Mesenchymal stem cell (in vitro differentiated cells and primary cell): ENCODE results near the gene CRHR1.

Experiments used
- DNase-seq: peaks from one replicate; pipeline ENCODE4 v3.0.0-alpha.2; 2013
- H2AFZ ChIP-seq: one replicate; pipeline ENCODE4 v1.6.1; 2013; ENCODE audit warnings: low read depth, mild to moderate bottlenecking, control low read depth, inconsistent platforms, low read length, moderate library complexity
- H2AK5ac ChIP-seq: 2 replicates; pipeline ENCODE4 v1.6.1; 2013; ENCODE audit warnings: low read length, moderate library complexity, mild to moderate bottlenecking, inconsistent platforms; ENCODE audit not compliant: severe bottlenecking
- H2BK120ac ChIP-seq: one replicate; pipeline ENCODE4 v1.6.1; 2013; ENCODE audit warnings: low read depth, mild to moderate bottlenecking, inconsistent platforms, low read length, moderate library complexity
- H2BK12ac ChIP-seq, 2 experiments: one replicate each; pipeline ENCODE4 v1.6.1; 2013; ENCODE audit warnings: inconsistent platforms in 2 of 2, low read length in 2 of 2, mild to moderate bottlenecking in 2 of 2, moderate library complexity in 2 of 2, control low read depth in 1 of 2
- H2BK15ac ChIP-seq: one replicate; pipeline ENCODE4 v1.6.1; 2013; ENCODE audit warnings: mild to moderate bottlenecking, low read depth, inconsistent platforms; ENCODE audit not compliant: poor library complexity, severe bottlenecking
- H2BK5ac ChIP-seq: 2 replicates; pipeline ENCODE4 v1.6.1; 2013; ENCODE audit warnings: low read depth, mild to moderate bottlenecking, low read length, control low read depth, inconsistent platforms; ENCODE audit not compliant: poor library complexity, severe bottlenecking
- H3K14ac ChIP-seq, 2 experiments: one replicate each; pipeline ENCODE4 v1.6.1; 2013; ENCODE audit warnings: inconsistent platforms in 2 of 2, low read length in 2 of 2, control low read depth in 1 of 2, mild to moderate bottlenecking in 1 of 2, moderate library complexity in 1 of 2
- H3K18ac ChIP-seq, 2 experiments: one replicate each; pipeline ENCODE4 v1.6.1; 2013; ENCODE audit warnings: inconsistent platforms in 2 of 2, low read length in 2 of 2, control low read depth in 1 of 2, low read depth in 1 of 2, mild to moderate bottlenecking in 1 of 2
- H3K23ac ChIP-seq, 2 experiments: one replicate each; pipeline ENCODE4 v1.6.1; 2013; ENCODE audit warnings: inconsistent platforms in 2 of 2, low read length in 2 of 2, mild to moderate bottlenecking in 2 of 2, moderate library complexity in 2 of 2, control low read depth in 1 of 2
- H3K27ac ChIP-seq: 2 replicates; pipeline ENCODE4 v1.5.1; 2013; ENCODE audit warnings: mild to moderate bottlenecking, moderate library complexity, low read length, control low read depth, inconsistent platforms; ENCODE audit not compliant: poor library complexity, severe bottlenecking
- H3K27me3 ChIP-seq, 2 experiments: 2 replicates each; pipeline versions ENCODE4 v1.6.1 to v1.7.0; 2013; ENCODE audit warnings: low read length in 2 of 2, mild to moderate bottlenecking in 2 of 2, moderate library complexity in 2 of 2, control low read depth in 1 of 2, inconsistent platforms in 1 of 2; ENCODE audit not compliant: control insufficient read depth in 1 of 2, insufficient read depth in 1 of 2
- H3K36me3 ChIP-seq, 2 experiments: 2 replicates each; pipeline versions ENCODE4 v1.6.1 to v1.7.0; 2013; ENCODE audit warnings: low read length in 2 of 2, control low read depth in 1 of 2, inconsistent platforms in 1 of 2, low read depth in 1 of 2, mild to moderate bottlenecking in 1 of 2; ENCODE audit not compliant: insufficient read depth in 2 of 2, control insufficient read depth in 1 of 2
- H3K4ac ChIP-seq, 2 experiments: one replicate each; pipeline ENCODE4 v1.6.1; 2013; ENCODE audit warnings: inconsistent platforms in 2 of 2, low read length in 2 of 2, mild to moderate bottlenecking in 2 of 2, moderate library complexity in 2 of 2, control low read depth in 1 of 2, low read depth in 1 of 2
- H3K4me1 ChIP-seq: 2 replicates; pipeline ENCODE4 v1.6.1; 2013; ENCODE audit warnings: low read depth, low read length, control low read depth; ENCODE audit not compliant: control insufficient read depth, insufficient read depth
- H3K4me2 ChIP-seq: 2 replicates; pipeline ENCODE4 v1.6.1; 2013; ENCODE audit warnings: low read length, mild to moderate bottlenecking, inconsistent platforms; ENCODE audit not compliant: poor library complexity, severe bottlenecking
- H3K4me3 ChIP-seq, 2 experiments: 2 replicates each; pipeline versions ENCODE4 v1.5.1 to v1.7.0; 2013; ENCODE audit warnings: low read length in 2 of 2, mild to moderate bottlenecking in 2 of 2, control low read depth in 1 of 2, low read depth in 1 of 2; ENCODE audit not compliant: insufficient read depth in 1 of 2
- H3K79me1 ChIP-seq: replicated peaks from 2 replicates; pipeline ENCODE4 v1.6.1; 2013; ENCODE audit warnings: mild to moderate bottlenecking, control low read depth, low read length, inconsistent platforms; ENCODE audit not compliant: poor library complexity, severe bottlenecking
- H3K9ac ChIP-seq: 2 replicates; pipeline ENCODE4 v1.7.0; 2013; ENCODE audit warnings: mild to moderate bottlenecking, low read length, moderate library complexity
- H3K9me3 ChIP-seq: 2 replicates; pipeline ENCODE4 v1.7.0; 2013; ENCODE audit warnings: mild to moderate bottlenecking, low read length; ENCODE audit not compliant: control insufficient read depth
- H4K8ac ChIP-seq: one replicate; pipeline ENCODE4 v1.6.1; 2013; ENCODE audit warnings: inconsistent platforms, mild to moderate bottlenecking, low read length, moderate library complexity
- H4K91ac ChIP-seq: one replicate; pipeline ENCODE4 v1.6.1; 2013; ENCODE audit warnings: mild to moderate bottlenecking, low read length, inconsistent platforms
- WGBS: methylation state at CpG from one replicate; pipeline ENCODE4 v1.1.7; 2013; ENCODE audit warnings: mixed read lengths; 5-methylcytosine and 5-hydroxymethylcytosine counted together

Gene CRHR1

DNA sequence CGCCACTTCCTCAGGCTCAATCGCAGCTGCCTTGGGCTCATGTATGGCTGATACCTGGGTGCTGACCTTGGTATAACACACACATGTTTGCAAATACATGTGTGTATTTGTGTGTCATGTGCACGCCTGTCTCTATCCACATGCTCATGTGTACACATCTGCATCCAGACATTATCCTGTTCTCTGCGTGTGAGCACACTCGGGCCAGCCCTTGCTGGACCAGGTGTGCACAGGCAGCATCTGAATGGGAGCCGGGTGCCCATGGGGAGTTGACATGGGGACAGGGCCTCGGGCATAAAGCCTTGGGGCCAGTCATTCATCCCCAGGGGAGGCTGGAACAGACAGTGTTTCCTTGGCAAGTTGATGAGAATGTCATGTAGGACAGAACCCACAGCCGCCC, 29.1 kb upstream of the CRHR1 start:
- no peaks in the 10 kb centered on the region for H3K36me3 ChIP-seq
- no peak overlapping the region for H3K4ac ChIP-seq
- H2BK15ac ChIP-seq: no peak overlapping the region
- DNase-seq: no peak
- H4K8ac ChIP-seq: no peak overlapping the region
- no peaks in the 10 kb centered on the region for H3K9me3 ChIP-seq
- no peak overlapping the region for H2BK120ac ChIP-seq
- no peak overlapping the region for H3K14ac ChIP-seq
- H3K27me3 ChIP-seq: peaks cover 49 to 78% of the 10 kb centered on the region in 2 experiments
- no peak overlapping the region for H3K4me2 ChIP-seq
- no peak overlapping the region for H3K4me3 ChIP-seq
- no peak overlapping the region for H4K91ac ChIP-seq
- no peaks in the 10 kb centered on the region for H3K4me1 ChIP-seq
- H3K27ac ChIP-seq: no peak overlapping the region
- H2AFZ ChIP-seq: no peak overlapping the region
- H3K18ac ChIP-seq: no peak overlapping the region
- no peak overlapping the region for H3K9ac ChIP-seq
- H3K79me1 ChIP-seq: no peaks in the 10 kb centered on the region
- peak overlapping the region in 1 of 2 experiments; percentile 42 for H3K23ac ChIP-seq
- no peak overlapping the region for H2AK5ac ChIP-seq
- 82% methylated on average over 6 of the region's 8 CpGs for WGBS
- no peak overlapping the region for H2BK5ac ChIP-seq
- H2BK12ac ChIP-seq: no peak overlapping the region

DNA sequence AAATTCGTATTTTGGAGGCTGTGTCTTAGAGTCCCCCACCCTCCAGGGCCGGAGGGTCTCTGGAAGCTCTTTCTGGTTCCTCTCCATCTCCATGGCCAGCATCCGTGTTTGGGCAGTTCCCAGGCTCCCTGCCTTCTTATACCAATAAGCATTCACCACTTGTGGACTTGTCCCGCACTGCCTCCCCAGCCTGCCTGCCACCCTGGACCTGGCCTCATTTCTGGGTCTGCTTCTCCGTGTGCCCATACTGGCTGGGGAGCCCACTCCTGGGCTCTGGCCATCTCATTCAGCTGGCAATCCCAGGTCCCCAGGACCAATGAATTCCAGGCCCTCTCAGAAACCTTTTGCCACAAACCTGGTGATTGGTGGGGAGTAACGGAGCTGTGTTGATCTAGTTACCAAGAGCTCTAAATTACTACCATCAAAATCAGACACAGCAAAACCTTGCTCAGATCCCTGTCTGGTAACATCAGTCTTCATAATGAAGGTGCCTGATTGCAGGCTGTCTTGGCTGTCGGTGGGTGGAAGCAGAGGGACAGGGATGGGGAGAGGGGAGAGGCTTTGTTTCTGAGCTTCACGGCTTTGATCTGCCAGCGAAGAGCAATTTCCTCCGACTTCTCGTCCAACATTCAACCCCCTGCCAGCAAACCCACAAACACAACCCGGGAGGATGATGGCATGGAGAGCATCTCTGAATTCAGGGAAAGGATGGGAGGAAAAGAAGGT, 27.7 kb upstream of the CRHR1 start:
- Histone ChIP-seq H4K91ac (no peak overlapping the region), H3K27ac (no peak overlapping the region), H3K9ac (no peak overlapping the region), H2AK5ac (no peak overlapping the region), H2BK15ac (no peak overlapping the region), H3K4me3 (no peak overlapping the region), H2AFZ (no peak overlapping the region), H3K27me3 (peaks cover 38 to 64% of the 10 kb centered on the region in 2 experiments), H3K18ac (no peak overlapping the region), H3K4me1 (no peaks in the 10 kb centered on the region), H3K4me2 (no peak overlapping the region), H3K9me3 (no peaks in the 10 kb centered on the region), H3K4ac (no peak overlapping the region), H2BK120ac (no peak overlapping the region), H3K23ac (no peak overlapping the region), H3K36me3 (no peaks in the 10 kb centered on the region), H2BK5ac (no peak overlapping the region), H3K14ac (no peak overlapping the region), H3K79me1 (no peaks in the 10 kb centered on the region), H4K8ac (no peak overlapping the region), H2BK12ac (no peak overlapping the region)
- WGBS: 68% methylated on average over 6 of the region's 12 CpGs
- DNase-seq: no peak

DNA sequence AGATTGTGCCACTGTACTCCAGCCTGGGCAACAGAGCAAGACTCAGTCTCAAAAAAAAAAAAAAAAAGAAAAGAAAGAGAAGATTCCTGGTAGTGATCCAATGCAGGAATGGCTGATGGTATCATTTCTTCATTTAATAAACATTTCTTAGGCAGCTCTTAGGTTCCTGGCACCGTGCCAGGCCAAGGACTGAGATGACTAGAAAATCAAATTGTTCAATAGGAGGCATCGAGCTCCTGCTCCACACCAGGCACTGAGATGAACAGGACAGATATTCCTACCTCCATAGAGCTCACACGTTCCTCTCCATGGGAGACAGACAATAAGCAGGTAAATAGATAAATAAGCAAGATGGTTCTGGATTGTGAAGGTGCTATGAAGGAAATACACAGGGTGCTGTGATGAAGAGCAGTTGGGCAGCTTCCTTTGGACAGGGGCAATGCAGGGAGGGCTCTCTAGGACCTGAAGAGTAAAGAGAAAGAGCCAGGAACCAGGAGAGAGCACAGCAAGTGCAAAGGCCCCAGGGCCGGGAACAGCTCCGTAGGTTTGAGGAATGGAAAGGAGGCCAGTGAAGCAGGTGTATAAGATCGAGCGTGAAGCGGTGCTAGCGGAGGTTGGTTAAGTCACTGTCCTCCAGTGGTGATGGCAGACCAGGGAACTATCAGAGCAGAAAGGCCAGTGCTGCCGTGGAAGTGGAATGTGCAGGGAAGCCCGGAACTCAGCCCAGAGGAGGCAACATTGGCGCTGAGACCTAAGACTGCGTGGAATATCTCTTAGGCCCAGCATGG, 26.5 kb upstream of the CRHR1 start:
- no peaks in the 10 kb centered on the region for H3K4me1 ChIP-seq
- no peaks in the 10 kb centered on the region for H3K36me3 ChIP-seq
- H3K4me2 ChIP-seq: no peak overlapping the region
- no peak overlapping the region for H3K18ac ChIP-seq
- no peak overlapping the region for H2BK12ac ChIP-seq
- H3K9me3 ChIP-seq: no peaks in the 10 kb centered on the region
- no peak overlapping the region for H3K27ac ChIP-seq
- H2BK5ac ChIP-seq: no peak overlapping the region
- H2BK120ac ChIP-seq: no peak overlapping the region
- no peak overlapping the region for H2AK5ac ChIP-seq
- H3K79me1 ChIP-seq: no peaks in the 10 kb centered on the region
- no peak for DNase-seq
- no peak overlapping the region for H3K4me3 ChIP-seq
- no peak overlapping the region for H3K14ac ChIP-seq
- no peak overlapping the region for H4K8ac ChIP-seq
- no peak overlapping the region for H3K4ac ChIP-seq
- peaks cover 29 to 65% of the 10 kb centered on the region in 2 experiments for H3K27me3 ChIP-seq
- H3K23ac ChIP-seq: no peak overlapping the region
- H2BK15ac ChIP-seq: no peak overlapping the region
- WGBS: 86% methylated on average over 13 of the region's 13 CpGs
- no peak overlapping the region for H3K9ac ChIP-seq
- H4K91ac ChIP-seq: no peak overlapping the region
- H2AFZ ChIP-seq: no peak overlapping the region

DNA sequence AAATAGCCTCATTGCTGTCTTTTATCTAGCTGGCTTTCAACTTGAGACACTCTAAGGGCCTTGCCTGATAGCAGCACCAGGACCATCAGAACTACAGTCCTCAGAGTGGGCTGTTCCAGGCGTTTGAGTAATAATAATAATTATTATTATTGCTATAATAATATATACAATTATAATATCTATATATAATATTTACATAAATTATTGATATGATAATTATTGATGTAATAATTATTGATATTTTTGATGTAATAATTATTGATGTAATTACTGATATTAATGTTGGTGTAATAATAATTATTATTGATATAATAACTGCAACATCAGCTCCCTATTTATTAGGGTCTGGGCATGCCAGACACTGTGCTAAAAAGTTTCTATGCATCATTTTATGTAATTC, 25.6 kb upstream of the CRHR1 start:
- H4K8ac ChIP-seq: no peak overlapping the region
- H2AFZ ChIP-seq: no peak overlapping the region
- no peak overlapping the region for H4K91ac ChIP-seq
- no peaks in the 10 kb centered on the region for H3K4me1 ChIP-seq
- no peaks in the 10 kb centered on the region for H3K79me1 ChIP-seq
- H3K27me3 ChIP-seq: peaks cover 25 to 67% of the 10 kb centered on the region in 2 experiments
- no peak overlapping the region for H3K9ac ChIP-seq
- H3K27ac ChIP-seq: no peak overlapping the region
- no peak overlapping the region for H2BK5ac ChIP-seq
- no peaks in the 10 kb centered on the region for H3K36me3 ChIP-seq
- H3K23ac ChIP-seq: no peak overlapping the region
- no CpG with 5 or more reads among the region's 1 CpG for WGBS
- DNase-seq: no peak
- no peak overlapping the region for H3K4me2 ChIP-seq
- H3K4me3 ChIP-seq: no peak overlapping the region
- no peak overlapping the region for H2BK120ac ChIP-seq
- no peak overlapping the region for H2AK5ac ChIP-seq
- H2BK15ac ChIP-seq: no peak overlapping the region
- no peak overlapping the region for H3K14ac ChIP-seq
- H3K9me3 ChIP-seq: no peaks in the 10 kb centered on the region
- H3K4ac ChIP-seq: no peak overlapping the region
- no peak overlapping the region for H3K18ac ChIP-seq
- H2BK12ac ChIP-seq: no peak overlapping the region
